Measurements from ENCODE around the gene TRMT112. TPM values are rescaled to one million over a fixed set of nuclear protein-coding genes. Genes with fewer than 3 reads are reported as not detected.

Gene TRMT112
- total and polyA plus RNA-seq, 2 experiments from 2014 or later = 331 to 438 TPM

- Histone ChIP-seq H3K9me3 (ENCODE audit: low read depth) (no peaks in the 10 kb centered on the region), H3K27me3 (no peaks in the 10 kb centered on the region), H3K27ac (no peak overlapping the region), H3K4me3 (no peak overlapping the region), H3K36me3 (peaks cover 17% of the 10 kb centered on the region), H3K4me1 (ENCODE audit: low read depth) (peaks cover 16% of the 10 kb centered on the region)
- TF ChIP-seq, protein P1, sequence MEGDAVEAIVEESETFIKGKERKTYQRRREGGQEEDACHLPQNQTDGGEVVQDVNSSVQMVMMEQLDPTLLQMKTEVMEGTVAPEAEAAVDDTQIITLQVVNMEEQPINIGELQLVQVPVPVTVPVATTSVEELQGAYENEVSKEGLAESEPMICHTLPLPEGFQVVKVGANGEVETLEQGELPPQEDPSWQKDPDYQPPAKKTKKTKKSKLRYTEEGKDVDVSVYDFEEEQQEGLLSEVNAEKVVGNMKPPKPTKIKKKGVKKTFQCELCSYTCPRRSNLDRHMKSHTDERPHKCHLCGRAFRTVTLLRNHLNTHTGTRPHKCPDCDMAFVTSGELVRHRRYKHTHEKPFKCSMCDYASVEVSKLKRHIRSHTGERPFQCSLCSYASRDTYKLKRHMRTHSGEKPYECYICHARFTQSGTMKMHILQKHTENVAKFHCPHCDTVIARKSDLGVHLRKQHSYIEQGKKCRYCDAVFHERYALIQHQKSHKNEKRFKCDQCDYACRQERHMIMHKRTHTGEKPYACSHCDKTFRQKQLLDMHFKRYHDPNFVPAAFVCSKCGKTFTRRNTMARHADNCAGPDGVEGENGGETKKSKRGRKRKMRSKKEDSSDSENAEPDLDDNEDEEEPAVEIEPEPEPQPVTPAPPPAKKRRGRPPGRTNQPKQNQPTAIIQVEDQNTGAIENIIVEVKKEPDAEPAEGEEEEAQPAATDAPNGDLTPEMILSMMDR (IDR thresholded peaks at IDR 0.05; ENCODE audit: low read depth, low read length) = no peak
- no peak for DNase-seq (ENCODE audit: low read depth in 1 of 2, low spot score in 1 of 2)
Measured at GRCh38 chr11:64361659-64362058, 44.3 kb upstream of the TRMT112 start.

GRCh38 chr11:64360448-64360921 is 43.1 kb upstream of the TRMT112 start:
- DNase-seq (ENCODE audit: low read depth in 1 of 2, low spot score in 1 of 2) = no peak
- peaks cover 12% of the 10 kb centered on the region for H3K36me3 ChIP-seq
- no peaks in the 10 kb centered on the region for H3K27me3 ChIP-seq
- peaks cover 17% of the 10 kb centered on the region for H3K4me1 ChIP-seq (ENCODE audit: low read depth)
- no peak overlapping the region for H3K4me3 ChIP-seq
- TF ChIP-seq, protein P1 (IDR thresholded peaks at IDR 0.05; ENCODE audit: low read depth, low read length) = no peak
- H3K27ac ChIP-seq = no peak overlapping the region
- H3K9me3 ChIP-seq (ENCODE audit: low read depth) = no peaks in the 10 kb centered on the region

- H3K27me3 ChIP-seq = no peaks in the 10 kb centered on the region
- no peak for DNase-seq (ENCODE audit: low read depth in 1 of 2, low spot score in 1 of 2)
- H3K4me1 ChIP-seq (ENCODE audit: low read depth) = peaks cover 22% of the 10 kb centered on the region
- TF ChIP-seq, protein P1 (IDR thresholded peaks at IDR 0.05; ENCODE audit: low read depth, low read length) = no peak
- H3K4me3 ChIP-seq = peak overlapping the region; percentile 91
- peaks cover 8% of the 10 kb centered on the region for H3K36me3 ChIP-seq
- H3K27ac ChIP-seq = no peak overlapping the region
- no peaks in the 10 kb centered on the region for H3K9me3 ChIP-seq (ENCODE audit: low read depth)
Measured at GRCh38 chr11:64359712-64360445, 42.5 kb upstream of the TRMT112 start.

DNA sequence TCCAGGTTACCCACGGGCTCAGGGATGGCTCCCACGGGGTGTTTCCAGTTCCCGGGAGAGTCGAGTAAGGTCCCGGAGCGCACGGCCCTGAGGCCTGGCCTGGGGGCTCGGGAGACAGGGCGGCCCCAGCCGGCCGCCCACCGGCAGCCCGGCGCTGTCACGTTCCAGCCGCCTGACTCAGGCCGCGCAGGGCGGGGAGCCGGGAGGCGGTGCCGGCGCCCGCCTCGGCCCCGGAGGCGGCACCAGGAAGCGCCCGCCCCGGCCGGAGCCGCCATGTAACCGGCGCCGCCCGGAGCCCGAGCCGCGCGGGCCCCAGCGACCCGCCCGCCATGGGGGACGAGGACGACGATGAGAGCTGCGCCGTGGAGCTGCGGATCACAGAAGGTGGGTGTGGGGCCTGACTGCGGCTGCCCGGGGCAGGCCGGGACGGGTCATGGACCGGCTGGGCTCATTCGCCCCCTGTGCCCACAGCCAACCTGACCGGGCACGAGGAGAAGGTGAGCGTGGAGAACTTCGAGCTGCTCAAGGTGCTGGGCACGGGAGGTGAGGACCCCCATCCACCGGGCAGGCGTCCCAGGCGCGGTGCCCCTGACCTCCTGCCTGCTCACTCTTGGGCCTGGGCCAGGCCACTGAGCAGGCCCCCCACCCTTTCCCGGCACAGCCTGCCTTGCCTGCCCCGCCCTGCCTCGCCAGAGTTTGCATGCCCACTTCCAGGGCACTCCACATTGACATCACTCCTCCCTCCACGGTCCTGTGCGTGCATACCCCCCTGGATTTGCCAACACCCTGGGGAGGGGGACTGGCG is 41.8 kb upstream of the TRMT112 start, which contains the start of gene RPS6KA4:
Gene RPS6KA4 (plus strand): TSS at position 256 of the 805 bp plus-strand sequence. CDS start 74 bp downstream, at position 330.
- Histone ChIP-seq H3K9me3 (ENCODE audit: low read depth) (no peaks in the 10 kb centered on the region), H3K4me1 (ENCODE audit: low read depth) (peaks cover 22% of the 10 kb centered on the region), H3K36me3 (peaks cover 6% of the 10 kb centered on the region), H3K27me3 (no peaks in the 10 kb centered on the region), H3K4me3 (peak within 1 kb of the TSS; percentile 91), H3K27ac (peak within 1 kb of the TSS; percentile 80)
- TF ChIP-seq, protein P1 (IDR thresholded peaks at IDR 0.05; ENCODE audit: low read depth, low read length) = no peak
- peak; percentile 68 to 84 for DNase-seq (ENCODE audit: low read depth in 1 of 2, low spot score in 1 of 2)

DNA sequence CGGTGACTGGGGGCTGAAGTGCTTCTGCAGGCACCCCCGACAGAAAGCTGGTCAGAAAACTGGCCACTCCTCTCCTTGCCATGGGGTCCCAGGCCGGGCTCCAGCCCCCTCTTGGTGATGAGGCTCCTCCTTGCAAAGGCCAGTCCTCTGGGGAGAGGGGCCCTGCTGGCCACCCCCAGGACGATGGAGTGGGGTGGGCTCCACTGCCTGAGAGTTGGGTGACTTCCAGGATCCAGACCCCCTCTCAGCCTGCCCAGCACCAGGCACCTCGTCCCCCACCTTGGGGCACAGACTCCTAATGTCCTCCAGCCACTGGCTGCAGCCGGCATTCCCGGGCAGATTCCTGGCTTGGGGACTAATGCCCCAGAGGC is 41.2 kb upstream of the TRMT112 start:
- peak overlapping the region; percentile 80 for H3K27ac ChIP-seq
- peaks cover 22% of the 10 kb centered on the region for H3K4me1 ChIP-seq (ENCODE audit: low read depth)
- peaks cover 5% of the 10 kb centered on the region for H3K36me3 ChIP-seq
- peak overlapping the region; percentile 91 for H3K4me3 ChIP-seq
- no peaks in the 10 kb centered on the region for H3K9me3 ChIP-seq (ENCODE audit: low read depth)
- TF ChIP-seq, protein P1 (IDR thresholded peaks at IDR 0.05; ENCODE audit: low read depth, low read length) = no peak
- no peaks in the 10 kb centered on the region for H3K27me3 ChIP-seq
- no peak for DNase-seq (ENCODE audit: low read depth in 1 of 2, low spot score in 1 of 2)
